ENCODE measurements around the gene SLC19A2.
"Not testable (repeated sequence)": the region's sequence is repeated elsewhere in the genome, so short reads cannot be mapped to it uniquely, and the experiment has no call there.

The SLC19A2 gene

GRCh38 chr1:169508432-169509338 lies 22.9 kb upstream of the SLC19A2 start:
- no peak for DNase-seq

GRCh38 chr1:169507413-169507812 lies 21.7 kb upstream of the SLC19A2 start:
- DNase-seq = no peak

- not testable (repeated sequence) for DNase-seq
These were observed 17.9 kb upstream of the SLC19A2 start for GRCh38 chr1:169503601-169504000.

- DNase-seq = no peak
These were observed 14.1 kb upstream of the SLC19A2 start for GRCh38 chr1:169499807-169500206.

GRCh38 chr1:169497317-169497716 lies 11.6 kb upstream of the SLC19A2 start:
- no peak for DNase-seq

- DNase-seq = no peak
These were observed 10.2 kb upstream of the SLC19A2 start for GRCh38 chr1:169495916-169496315.

- no peak for DNase-seq
These were observed 9.5 kb upstream of the SLC19A2 start for GRCh38 chr1:169495046-169495775.

- DNase-seq = no peak
These were observed 8.6 kb upstream of the SLC19A2 start for GRCh38 chr1:169494343-169494742.

- DNase-seq = no peak
These were observed 7.5 kb upstream of the SLC19A2 start for GRCh38 chr1:169493251-169493650.

- DNase-seq = no peak
These were observed 6.1 kb upstream of the SLC19A2 start for GRCh38 chr1:169491845-169492281.

- DNase-seq = no peak
These were observed 2.4 kb upstream of the SLC19A2 start for GRCh38 chr1:169488157-169488556.

- no peak for DNase-seq
These were observed 1.8 kb upstream of the SLC19A2 start for GRCh38 chr1:169487561-169487960.

GRCh38 chr1:169487133-169487532 lies 1.4 kb upstream of the SLC19A2 start:
- no peak for DNase-seq

GRCh38 chr1:169486281-169487051 lies 722 bp upstream of the SLC19A2 start:
- no peak for DNase-seq

- no peak for DNase-seq
These were observed 887 bp downstream of the SLC19A2 start for GRCh38 chr1:169484683-169485430.

- no peak for DNase-seq
These were observed 1.6 kb downstream of the SLC19A2 start for GRCh38 chr1:169484101-169484500.

GRCh38 chr1:169483500-169483966 lies 2.2 kb downstream of the SLC19A2 start:
- DNase-seq = no peak

- DNase-seq = no peak
These were observed 6.2 kb downstream of the SLC19A2 start for GRCh38 chr1:169479363-169480066.

GRCh38 chr1:169478094-169478672 lies 7.6 kb downstream of the SLC19A2 start:
- DNase-seq = no peak

GRCh38 chr1:169475806-169476387 lies 9.8 kb downstream of the SLC19A2 start:
- DNase-seq = no peak
